NCI-H524 (cell line): ENCODE measurements around the gene WSCD1.

Experiments used
- DNase-seq, 2 experiments: peaks; one replicate each; lab custom pipeline; 2025; lab: John Stamatoyannopoulos, UW

The WSCD1 gene

GRCh38 chr17:6059406-6059805, 10.8 kb upstream of the WSCD1 start:
- no peak for DNase-seq

- no peak for DNase-seq
These were observed 8.9 kb upstream of the WSCD1 start for GRCh38 chr17:6061290-6061689.

GRCh38 chr17:6064868-6065267, 5.3 kb upstream of the WSCD1 start:
- DNase-seq = peak in 1 of 2 experiments; percentile 60

GRCh38 chr17:6065351-6065750, 4.8 kb upstream of the WSCD1 start:
- no peak for DNase-seq

- no peak for DNase-seq
These were observed 3.8 kb upstream of the WSCD1 start for GRCh38 chr17:6066183-6066948.

- no peak for DNase-seq
These were observed 3.1 kb upstream of the WSCD1 start for GRCh38 chr17:6067060-6067459.

- DNase-seq = no peak
These were observed 292 bp downstream of the WSCD1 start for GRCh38 chr17:6070430-6070912.

- peak in 1 of 2 experiments; percentile 31 for DNase-seq
These were observed 833 bp downstream of the WSCD1 start for GRCh38 chr17:6070913-6071511.

GRCh38 chr17:6071528-6072065, 1.4 kb downstream of the WSCD1 start:
- DNase-seq = no peak

GRCh38 chr17:6072157-6072556, 2.0 kb downstream of the WSCD1 start:
- DNase-seq = no peak

- no peak for DNase-seq
These were observed 2.4 kb downstream of the WSCD1 start for GRCh38 chr17:6072611-6073010.

GRCh38 chr17:6073620-6074019, 3.4 kb downstream of the WSCD1 start:
- no peak for DNase-seq

GRCh38 chr17:6075050-6075449, 4.9 kb downstream of the WSCD1 start:
- DNase-seq = peak; percentile 36 to 69

GRCh38 chr17:6075845-6076244, 5.7 kb downstream of the WSCD1 start:
- peak in 1 of 2 experiments; percentile 32 for DNase-seq

- DNase-seq = no peak
These were observed 7.6 kb downstream of the WSCD1 start for GRCh38 chr17:6077752-6078151.

GRCh38 chr17:6078458-6078871, 8.3 kb downstream of the WSCD1 start:
- DNase-seq = peak; percentile 17 to 38

- DNase-seq = peak; percentile 16 to 57
These were observed 9.1 kb downstream of the WSCD1 start for GRCh38 chr17:6079155-6079888.

- no peak for DNase-seq
These were observed 9.8 kb downstream of the WSCD1 start for GRCh38 chr17:6079960-6080359.

- no peak for DNase-seq
These were observed 10.7 kb downstream of the WSCD1 start for GRCh38 chr17:6080711-6081430.

- DNase-seq = no peak
These were observed 12.2 kb downstream of the WSCD1 start for GRCh38 chr17:6082335-6082734.

GRCh38 chr17:6084311-6085161, 14.4 kb downstream of the WSCD1 start:
- DNase-seq = no peak
